ENCODE data around the gene OOSP3. TPM values are rescaled to one million over a fixed set of nuclear protein-coding genes. Genes with fewer than 3 reads are reported as not detected.
"Not testable (repeated sequence)": the region's sequence is repeated elsewhere in the genome, so short reads cannot be mapped to it uniquely, and the experiment has no call there.

Gene OOSP3
- total RNA-seq, 6 experiments from 2014 or later: not detected

GRCh38 chr11:59849129-59849528 lies 29.5 kb upstream of the OOSP3 start:
- Histone ChIP-seq H3K27me3 (no peaks in the 10 kb centered on the region), H3K4me1 (no peaks in the 10 kb centered on the region), H3K36me3 (no peaks in the 10 kb centered on the region), H3K9me3 (no peaks in the 10 kb centered on the region), H3K27ac (no peak overlapping the region), H3K4me3 (no peak overlapping the region)
- peak in 2 of 4 donors; percentile 45 to 76 for ATAC-seq
- WGBS (ENCODE audit: insufficient coverage, low coverage, low lambda C conversion rate, missing lambda C conversion rate): 13% methylated on average over 2 of the region's 2 CpGs
- intact Hi-C loops (cut with DNase I): no loop called here
- no peak for TF ChIP-seq CTCF (IDR thresholded peaks at IDR 0.05)
- no peak for TF ChIP-seq POLR2A (IDR thresholded peaks at IDR 0.05)
- DNase-seq: no peak

GRCh38 chr11:59849551-59849950 lies 29.0 kb upstream of the OOSP3 start:
- DNase-seq; intact Hi-C loops (cut with DNase I); H3K36me3 ChIP-seq; H3K4me1 ChIP-seq; ATAC-seq; H3K4me3 ChIP-seq; H3K27ac ChIP-seq; H3K27me3 ChIP-seq; H3K9me3 ChIP-seq: not testable (repeated sequence)
- WGBS (ENCODE audit: insufficient coverage, low coverage, low lambda C conversion rate, missing lambda C conversion rate): 57% methylated on average over 1 of the region's 2 CpGs

GRCh38 chr11:59851416-59851815 lies 27.2 kb upstream of the OOSP3 start:
- H3K4me1 ChIP-seq; H3K36me3 ChIP-seq; DNase-seq; H3K27ac ChIP-seq; ATAC-seq; H3K4me3 ChIP-seq; intact Hi-C loops (cut with DNase I); H3K9me3 ChIP-seq; H3K27me3 ChIP-seq: not testable (repeated sequence)
- 80% methylated on average over 5 of the region's 5 CpGs for WGBS (ENCODE audit: insufficient coverage, low coverage, low lambda C conversion rate, missing lambda C conversion rate)

- ATAC-seq: no peak
- Histone ChIP-seq H3K9me3 (no peaks in the 10 kb centered on the region), H3K4me3 (no peak overlapping the region), H3K4me1 (no peaks in the 10 kb centered on the region), H3K27me3 (no peaks in the 10 kb centered on the region), H3K27ac (no peak overlapping the region), H3K36me3 (no peaks in the 10 kb centered on the region)
- TF ChIP-seq POLR2A (IDR thresholded peaks at IDR 0.05) (no peak), CTCF (IDR thresholded peaks at IDR 0.05) (no peak)
- intact Hi-C loops (cut with DNase I): no loop called here
- no peak for DNase-seq
- WGBS (ENCODE audit: insufficient coverage, low coverage, low lambda C conversion rate, missing lambda C conversion rate): 30% methylated on average over 2 of the region's 2 CpGs
Observed at GRCh38 chr11:59854871-59855270, 23.7 kb upstream of the OOSP3 start.

GRCh38 chr11:59857439-59858434 lies 20.8 kb upstream of the OOSP3 start:
- H3K36me3 ChIP-seq: no peaks in the 10 kb centered on the region
- intact Hi-C loops (cut with DNase I): no loop called here
- ATAC-seq (no peak), DNase-seq (no peak)
- H3K27me3 ChIP-seq: no peaks in the 10 kb centered on the region
- H3K4me3 ChIP-seq: no peak overlapping the region
- no peak overlapping the region for H3K27ac ChIP-seq
- H3K9me3 ChIP-seq: no peaks in the 10 kb centered on the region
- TF ChIP-seq POLR2A (IDR thresholded peaks at IDR 0.05) (no peak), CTCF (IDR thresholded peaks at IDR 0.05) (no peak)
- no peaks in the 10 kb centered on the region for H3K4me1 ChIP-seq
- WGBS (ENCODE audit: insufficient coverage, low coverage, low lambda C conversion rate, missing lambda C conversion rate): 60% methylated on average over 10 of the region's 10 CpGs

Data from right lobe of liver (tissue), 6 donors.